GM23338 (cell line): ENCODE results near the gene KIAA0232.

ENCODE experiments used
- CTCF ChIP-seq, 2 experiments: fragments of 200-600 bp in 1 of 2; sonication (generic) in 1 of 2; conservative IDR thresholded peaks; 2 replicates each; pipeline versions ENCODE4 v1.5.1 to v1.6.1; 2016 to 2017; ENCODE audit warnings: antibody characterized with exemption in 2 of 2, low read depth in 2 of 2, mild to moderate bottlenecking in 2 of 2, moderate library complexity in 1 of 2
- ETS1 ChIP-seq: IDR thresholded peaks from 2 replicates; pipeline ENCODE4 v1.6.1; 2016; ENCODE audit warnings: antibody characterized with exemption
- EZH2 ChIP-seq: fragments of 200-600 bp; sonication (generic); IDR thresholded peaks from one replicate; pipeline ENCODE4 v1.8.0; 2017; ENCODE audit warnings: antibody characterized with exemption, mild to moderate bottlenecking, low read depth; ENCODE audit not compliant: unreplicated experiment
- EZH2phosphoT487 ChIP-seq: fragments of 200-600 bp; sonication (generic); IDR thresholded peaks from one replicate; pipeline ENCODE4 v1.8.1; 2018; ENCODE audit warnings: antibody characterized with exemption; ENCODE audit not compliant: unreplicated experiment
- POLR2AphosphoS5 ChIP-seq: IDR thresholded peaks from 2 replicates; pipeline ENCODE4 v1.6.1; 2016; ENCODE audit warnings: antibody characterized with exemption, low read depth
- ZNF114 ChIP-seq: fragments of 250-450 bp; sonication (Bioruptor Pico); IDR thresholded peaks from 2 replicates; pipeline ENCODE4 v1.5.0; 2020; ENCODE audit warnings: mild to moderate bottlenecking, moderate library complexity
- TF ChIP-seq, protein P1 (sequence below): IDR thresholded peaks from one replicate; pipeline ENCODE4 v1.6.1; 2018; ENCODE audit warnings: antibody characterized with exemption; ENCODE audit not compliant: unreplicated experiment

DNA sequence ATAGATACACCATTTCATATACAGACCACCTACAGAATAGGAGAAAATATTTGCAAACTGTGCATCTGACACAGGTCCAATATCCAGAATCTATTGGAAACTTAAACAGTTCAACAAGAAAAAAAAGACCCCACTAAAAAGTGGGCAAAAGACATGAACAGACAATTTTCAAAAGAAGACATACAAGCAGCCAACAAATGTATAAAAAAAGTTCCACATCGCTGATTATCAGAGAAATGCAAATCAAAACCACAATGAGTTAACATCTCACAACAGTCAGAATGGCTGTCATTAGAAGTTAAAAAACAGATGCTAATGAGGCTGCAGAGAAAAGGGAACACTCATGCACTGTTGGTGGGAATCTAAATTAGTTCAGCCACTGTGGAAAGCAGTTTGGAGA lies 36.8 kb downstream of the KIAA0232 start:
- TF ChIP-seq CTCF (conservative IDR thresholded peaks at IDR 0.05; ENCODE audit: low read depth in 2 of 2): no peak
- no peak for TF ChIP-seq POLR2AphosphoS5
- no peak for TF ChIP-seq EZH2
- TF ChIP-seq EZH2phosphoT487: no peak
- TF ChIP-seq, protein P1, sequence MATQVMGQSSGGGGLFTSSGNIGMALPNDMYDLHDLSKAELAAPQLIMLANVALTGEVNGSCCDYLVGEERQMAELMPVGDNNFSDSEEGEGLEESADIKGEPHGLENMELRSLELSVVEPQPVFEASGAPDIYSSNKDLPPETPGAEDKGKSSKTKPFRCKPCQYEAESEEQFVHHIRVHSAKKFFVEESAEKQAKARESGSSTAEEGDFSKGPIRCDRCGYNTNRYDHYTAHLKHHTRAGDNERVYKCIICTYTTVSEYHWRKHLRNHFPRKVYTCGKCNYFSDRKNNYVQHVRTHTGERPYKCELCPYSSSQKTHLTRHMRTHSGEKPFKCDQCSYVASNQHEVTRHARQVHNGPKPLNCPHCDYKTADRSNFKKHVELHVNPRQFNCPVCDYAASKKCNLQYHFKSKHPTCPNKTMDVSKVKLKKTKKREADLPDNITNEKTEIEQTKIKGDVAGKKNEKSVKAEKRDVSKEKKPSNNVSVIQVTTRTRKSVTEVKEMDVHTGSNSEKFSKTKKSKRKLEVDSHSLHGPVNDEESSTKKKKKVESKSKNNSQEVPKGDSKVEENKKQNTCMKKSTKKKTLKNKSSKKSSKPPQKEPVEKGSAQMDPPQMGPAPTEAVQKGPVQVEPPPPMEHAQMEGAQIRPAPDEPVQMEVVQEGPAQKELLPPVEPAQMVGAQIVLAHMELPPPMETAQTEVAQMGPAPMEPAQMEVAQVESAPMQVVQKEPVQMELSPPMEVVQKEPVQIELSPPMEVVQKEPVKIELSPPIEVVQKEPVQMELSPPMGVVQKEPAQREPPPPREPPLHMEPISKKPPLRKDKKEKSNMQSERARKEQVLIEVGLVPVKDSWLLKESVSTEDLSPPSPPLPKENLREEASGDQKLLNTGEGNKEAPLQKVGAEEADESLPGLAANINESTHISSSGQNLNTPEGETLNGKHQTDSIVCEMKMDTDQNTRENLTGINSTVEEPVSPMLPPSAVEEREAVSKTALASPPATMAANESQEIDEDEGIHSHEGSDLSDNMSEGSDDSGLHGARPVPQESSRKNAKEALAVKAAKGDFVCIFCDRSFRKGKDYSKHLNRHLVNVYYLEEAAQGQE: no peak
- TF ChIP-seq ZNF114 (CRISPR knock-in tag): no peak
- no peak for TF ChIP-seq ETS1
